H9 (cell line): ENCODE results near the gene CTBS. TPM values are rescaled to one million over a fixed set of nuclear protein-coding genes. Genes with fewer than 3 reads are reported as not detected.

Experiments used
- DNase-seq: peaks from one replicate; pipeline ENCODE4 v3.0.0-alpha.2; 2017
- H2AFZ ChIP-seq: one replicate; pipeline ENCODE4 v1.6.1; 2013; ENCODE audit warnings: mild to moderate bottlenecking, low read length, control low read depth, moderate library complexity
- H2AK5ac ChIP-seq: 2 replicates; pipeline ENCODE4 v1.6.1; 2013; ENCODE audit warnings: low read length, control low read depth, mixed read lengths; ENCODE audit not compliant: insufficient read length
- H2BK120ac ChIP-seq: one replicate; pipeline ENCODE4 v1.6.1; 2013; ENCODE audit warnings: low read depth, mild to moderate bottlenecking, low read length, control low read depth, inconsistent platforms; ENCODE audit not compliant: poor library complexity, severe bottlenecking
- H2BK12ac ChIP-seq: 2 replicates; pipeline ENCODE4 v1.6.1; 2013; ENCODE audit warnings: low read length, control low read depth, mixed read lengths, low read depth; ENCODE audit not compliant: insufficient read length
- H2BK15ac ChIP-seq: 2 replicates; pipeline ENCODE4 v1.6.1; 2013; ENCODE audit warnings: low read depth, low read length, control low read depth
- H2BK20ac ChIP-seq: one replicate; pipeline ENCODE4 v1.6.1; 2013; ENCODE audit warnings: low read depth, mild to moderate bottlenecking, low read length, control low read depth, inconsistent platforms; ENCODE audit not compliant: poor library complexity, severe bottlenecking
- H2BK5ac ChIP-seq: 2 replicates; pipeline ENCODE4 v1.6.1; 2013; ENCODE audit warnings: low read length, control low read depth, mixed read lengths; ENCODE audit not compliant: insufficient read length
- H3K14ac ChIP-seq: 2 replicates; pipeline ENCODE4 v1.6.1; 2013; ENCODE audit warnings: low read length, control low read depth; ENCODE audit not compliant: insufficient read depth
- H3K18ac ChIP-seq: 2 replicates; pipeline ENCODE4 v1.6.1; 2013; ENCODE audit warnings: low read depth, mild to moderate bottlenecking, mixed read lengths, low read length, control low read depth; ENCODE audit not compliant: insufficient read length
- H3K23ac ChIP-seq: 2 replicates; pipeline ENCODE4 v1.6.1; 2013; ENCODE audit warnings: low read length, control low read depth, mixed read lengths, low read depth; ENCODE audit not compliant: insufficient read length
- H3K23me2 ChIP-seq: 2 replicates; pipeline ENCODE4 v1.6.1; 2013; ENCODE audit warnings: low read depth, mild to moderate bottlenecking, mixed read lengths, low read length, control low read depth; ENCODE audit not compliant: insufficient read length, poor library complexity, severe bottlenecking
- H3K27ac ChIP-seq: 2 replicates; pipeline ENCODE4 v1.5.1; 2013; ENCODE audit warnings: low read length, control low read depth, mixed read lengths, low read depth; ENCODE audit not compliant: insufficient read length
- H3K27me3 ChIP-seq: 2 replicates; pipeline ENCODE4 v1.6.1; 2013; ENCODE audit warnings: low read length, control low read depth, inconsistent platforms; ENCODE audit not compliant: insufficient read depth
- H3K4ac ChIP-seq: 2 replicates; pipeline ENCODE4 v1.6.1; 2013; ENCODE audit warnings: low read depth, mild to moderate bottlenecking, control low read depth, inconsistent platforms, low read length, moderate library complexity
- H3K4me1 ChIP-seq: 2 replicates; pipeline ENCODE4 v1.6.1; 2013; ENCODE audit warnings: low read length, control low read depth, inconsistent platforms; ENCODE audit not compliant: insufficient read depth
- H3K4me2 ChIP-seq: 2 replicates; pipeline ENCODE4 v1.6.1; 2013; ENCODE audit warnings: low read length, control low read depth, mixed read lengths; ENCODE audit not compliant: insufficient read length, insufficient read depth
- H3K56ac ChIP-seq: 2 replicates; pipeline ENCODE4 v1.6.1; 2013; ENCODE audit warnings: low read depth, mild to moderate bottlenecking, mixed read lengths, low read length, control low read depth; ENCODE audit not compliant: insufficient read length
- H3K79me1 ChIP-seq: 2 replicates; pipeline ENCODE4 v1.6.1; 2013; ENCODE audit warnings: low read depth, mild to moderate bottlenecking, moderate library complexity, low read length, control low read depth, inconsistent platforms; ENCODE audit not compliant: insufficient read depth, poor library complexity, severe bottlenecking
- H3K79me2 ChIP-seq: 2 replicates; pipeline ENCODE4 v1.6.1; 2013; ENCODE audit warnings: low read length, control low read depth, inconsistent platforms; ENCODE audit not compliant: insufficient read depth
- H3K9ac ChIP-seq: 2 replicates; pipeline ENCODE4 v1.6.1; 2013; ENCODE audit warnings: low read length, control low read depth, mixed read lengths; ENCODE audit not compliant: insufficient read length; ENCODE audit errors: extremely low read depth
- H3K9me3 ChIP-seq: one replicate; pipeline ENCODE4 v1.6.1; 2013; ENCODE audit warnings: low read depth, low read length, inconsistent platforms; ENCODE audit not compliant: control insufficient read depth
- H3T11ph ChIP-seq: one replicate; pipeline ENCODE4 v1.6.1; 2013; ENCODE audit warnings: mild to moderate bottlenecking, low read length, control low read depth, inconsistent platforms
- H4K20me1 ChIP-seq: one replicate; pipeline ENCODE4 v1.6.1; 2013; ENCODE audit not compliant: control insufficient read depth, insufficient read length, insufficient read depth
- H4K5ac ChIP-seq: 2 replicates; pipeline ENCODE4 v1.6.1; 2013; ENCODE audit warnings: low read depth, mild to moderate bottlenecking, mixed read lengths, low read length, control low read depth; ENCODE audit not compliant: insufficient read length
- H4K8ac ChIP-seq: replicated peaks from 2 replicates; pipeline ENCODE4 v1.6.1; 2013; ENCODE audit warnings: low read length, control low read depth, mixed read lengths, low read depth; ENCODE audit not compliant: insufficient read length
- H4K91ac ChIP-seq: 2 replicates; pipeline ENCODE4 v1.6.1; 2013; ENCODE audit warnings: low read depth, mild to moderate bottlenecking, moderate library complexity, mixed read lengths, low read length, control low read depth; ENCODE audit not compliant: insufficient read length
- H3K27ac Mint-ChIP-seq, 3 experiments: 2 replicates in 2 of 3; 3 replicates in 1 of 3; pipeline ENCODE4 v1.8.0; 2020 to 2021; ENCODE audit warnings: mixed read lengths in 3 of 3, mild to moderate bottlenecking in 1 of 3, moderate library complexity in 1 of 3
- H3K27me3 Mint-ChIP-seq: 2 replicates; pipeline ENCODE4 v1.8.0; 2021; ENCODE audit warnings: low read depth, mild to moderate bottlenecking, moderate library complexity, mixed read lengths
- H3K36me3 Mint-ChIP-seq, 3 experiments: 2 replicates in 2 of 3; 3 replicates in 1 of 3; pipeline ENCODE4 v1.8.0; 2020 to 2021; ENCODE audit warnings: low read depth in 3 of 3, mixed read lengths in 3 of 3; ENCODE audit not compliant: insufficient read depth in 1 of 3
- H3K4me1 Mint-ChIP-seq, 2 experiments: 2 replicates each; pipeline ENCODE4 v1.8.0; 2020; ENCODE audit warnings: mixed read lengths in 2 of 2
- H3K4me3 Mint-ChIP-seq, 2 experiments: 2 replicates in 1 of 2; 3 replicates in 1 of 2; pipeline ENCODE4 v1.8.0; 2020 to 2021; ENCODE audit warnings: mild to moderate bottlenecking in 2 of 2, mixed read lengths in 2 of 2, moderate library complexity in 1 of 2
- H3K9me3 Mint-ChIP-seq, 2 experiments: 2 replicates in 1 of 2; 3 replicates in 1 of 2; pipeline ENCODE4 v1.8.0; 2020; ENCODE audit warnings: mild to moderate bottlenecking in 2 of 2, mixed read lengths in 2 of 2, moderate library complexity in 1 of 2
- CTCF ChIP-seq: fragments of 200-600 bp; sonication (generic); conservative IDR thresholded peaks from 3 replicates; pipeline ENCODE4 v1.8.0; 2021; ENCODE audit warnings: antibody characterized with exemption, mild to moderate bottlenecking
- WGBS: extraction: QIAGEN DNeasy Blood & Tissue Kit; methylation state at CpG from one replicate; pipeline ENCODE4 v1.1.7; 2013; ENCODE audit warnings: missing lambda C conversion rate, low lambda C conversion rate, mixed read lengths; ENCODE audit not compliant: insufficient read length; ENCODE audit errors: extremely low coverage; 5-methylcytosine and 5-hydroxymethylcytosine counted together
- total RNA-seq: library from RNA; stranded (reverse); gene quantifications from 2 replicates; pipeline ENCODE4 v1.2.1, GENCODE V29; 2021

The CTBS gene
- total RNA-seq, 1 experiment from 2014 or later: 2.8 TPM

GRCh38 chr1:84613026-84613425, 38.8 kb upstream of the CTBS start:
- Histone ChIP-seq H3T11ph (no peak overlapping the region), H3K56ac (no peak overlapping the region), H2BK5ac (no peak overlapping the region), H3K4me2 (no peak overlapping the region), H2BK20ac (no peak overlapping the region), H2BK15ac (no peak overlapping the region), H3K79me1 (no peaks in the 10 kb centered on the region), H3K79me2 (no peaks in the 10 kb centered on the region), H3K4me1 (no peaks in the 10 kb centered on the region), H4K5ac (no peak overlapping the region), H3K9me3 (peaks cover 15% of the 10 kb centered on the region), H3K23ac (no peak overlapping the region), H2AK5ac (no peak overlapping the region), H3K27me3 (no peaks in the 10 kb centered on the region), H4K20me1 (no peaks in the 10 kb centered on the region), H3K14ac (no peak overlapping the region), H3K27ac (no peak overlapping the region), H4K8ac (no peak overlapping the region), H3K4ac (no peak overlapping the region), H2BK120ac (no peak overlapping the region), H3K18ac (no peak overlapping the region), H4K91ac (no peak overlapping the region), H2BK12ac (no peak overlapping the region), H3K9ac (no peak overlapping the region), H2AFZ (no peak overlapping the region), H3K23me2 (no peaks in the 10 kb centered on the region)
- Mint-ChIP-seq H3K4me1 (peaks cover 8% of the 10 kb centered on the region in 2 experiments), H3K9me3 (peaks cover 31 to 35% of the 10 kb centered on the region in 2 experiments), H3K27me3 (peaks cover 2% of the 10 kb centered on the region), H3K4me3 (no peak overlapping the region), H3K36me3 (peaks cover 19 to 28% (median 19%) of the 10 kb centered on the region in 3 experiments), H3K27ac (no peak overlapping the region)
- DNase-seq: no peak
- no peak for TF ChIP-seq CTCF
- no CpG with 5 or more reads among the region's 2 CpGs for WGBS
